A549 (cell line): Measurements from ENCODE around the gene LMO7.

Experiments used
- BHLHE40 ChIP-seq: IDR thresholded peaks from 2 replicates; pipeline ENCODE4 v1.6.1; 2012; ENCODE audit warnings: low read depth, low read length, inconsistent platforms
- CEBPB ChIP-seq, 2 experiments: fragments of >200 bp in 1 of 2; sonication (Bioruptor Twin) in 1 of 2; formaldehyde crosslinking in 1 of 2; IDR thresholded peaks; 2 replicates each; pipeline ENCODE4 v1.6.1; 2012 to 2016
- CHD2 ChIP-seq: fragments of 150-350 bp; IDR thresholded peaks from 2 replicates; pipeline ENCODE4 v1.6.1; 2014; ENCODE audit warnings: low read length; ENCODE audit not compliant: partially characterized antibody
- CTCF ChIP-seq: fragments of >200 bp; sonication (Bioruptor Twin); formaldehyde crosslinking; IDR thresholded peaks from 3 replicates; pipeline ENCODE4 v1.5.1; 2016
- ELK1 ChIP-seq: fragments of 150-350 bp; IDR thresholded peaks from 2 replicates; pipeline ENCODE4 v1.6.1; 2014; ENCODE audit warnings: low read depth, mild to moderate bottlenecking, low read length
- HOXB5 ChIP-seq: fragments of 250-450 bp; sonication (Bioruptor Pico); IDR thresholded peaks from 2 replicates; pipeline ENCODE4 v1.5.0; 2020; ENCODE audit warnings: mild to moderate bottlenecking, moderate library complexity
- MAFK ChIP-seq: fragments of 450-650 bp; IDR thresholded peaks from 2 replicates; pipeline ENCODE4 v1.6.1; 2014; ENCODE audit not compliant: partially characterized antibody
- MAX ChIP-seq: IDR thresholded peaks from 2 replicates; pipeline ENCODE4 v1.6.1; 2012
- MAZ ChIP-seq: fragments of 150-350 bp; IDR thresholded peaks from 2 replicates; pipeline ENCODE4 v1.6.1; 2014; ENCODE audit warnings: antibody characterized with exemption, low read depth, low read length, borderline replicate concordance
- NR3C1 ChIP-seq: fragments of >200 bp; sonication (Bioruptor Twin); formaldehyde crosslinking; IDR thresholded peaks from 3 replicates; pipeline ENCODE4 v1.6.1; 2017
- POLR2A ChIP-seq: IDR thresholded peaks from 2 replicates; pipeline ENCODE4 v1.6.1; 2012; ENCODE audit warnings: mild to moderate bottlenecking, low read length
- RCOR1 ChIP-seq: fragments of 150-350 bp; IDR thresholded peaks from 2 replicates; pipeline ENCODE4 v1.6.1; 2014; ENCODE audit warnings: antibody characterized with exemption, low read length, low read depth
- RFX5 ChIP-seq: fragments of 450-650 bp; IDR thresholded peaks from 2 replicates; pipeline ENCODE4 v1.7.1; 2014; ENCODE audit warnings: antibody characterized with exemption, mild to moderate bottlenecking, moderate library complexity
- USF2 ChIP-seq: fragments of 450-650 bp; IDR thresholded peaks from 2 replicates; pipeline ENCODE4 v1.6.1; 2014; ENCODE audit warnings: antibody characterized with exemption

- TF ChIP-seq CTCF (no peak), RCOR1 (no peak), POLR2A (no peak), BHLHE40 (no peak), MAFK (no peak), USF2 (no peak), MAX (no peak), CHD2 (no peak), ELK1 (no peak), RFX5 (no peak), MAZ (no peak), CEBPB (IDR thresholded peaks at IDR 0.05) (no peak), NR3C1 (no peak), HOXB5 (CRISPR knock-in tag) (no peak)
Observed at GRCh38 chr13:75603038-75603437, 33.1 kb upstream of the LMO7 start.
